Activated T-cell treated with anti-CD3 and anti-CD28 coated beads, Interleukin-2, amount 50 U/mL, for 72 hours (primary cell): ENCODE measurements around the gene FBLN2. TPM values are rescaled to one million over a fixed set of nuclear protein-coding genes. Genes with fewer than 3 reads are reported as not detected.

Source experiments
- ATAC-seq, 2 donors: fragments of 150-1000 bp; cut with Tn5 transposase; replicated peaks in 1 of 2; 2 replicates each; pipeline ENCODE4 v1.10.0; 2021; ENCODE audit warnings: moderate library complexity in 2 of 2, mild to moderate bottlenecking in 1 of 2
- DNase-seq, 2 donors: peaks; one replicate each; pipeline ENCODE4 v3.0.0; 2021 to 2022; ENCODE audit warnings: mixed read lengths in 1 of 2
- H3K27ac Mint-ChIP-seq: one replicate; pipeline ENCODE4 v1.8.0; 2022; ENCODE audit warnings: mild to moderate bottlenecking, moderate library complexity, mixed read lengths
- H3K27me3 Mint-ChIP-seq: one replicate; pipeline ENCODE4 v1.8.0; 2022; ENCODE audit warnings: low read depth, mixed read lengths
- H3K36me3 Mint-ChIP-seq, 2 donors: one replicate each; pipeline ENCODE4 v1.8.0; 2022; ENCODE audit warnings: mixed read lengths in 2 of 2, mild to moderate bottlenecking in 1 of 2; ENCODE audit not compliant: insufficient read depth in 2 of 2
- H3K4me1 Mint-ChIP-seq: one replicate; pipeline ENCODE4 v1.8.0; 2022; ENCODE audit warnings: low read depth, mixed read lengths
- H3K4me3 Mint-ChIP-seq, 2 donors: one replicate each; pipeline ENCODE4 v1.8.0; 2022; ENCODE audit warnings: mild to moderate bottlenecking in 2 of 2, mixed read lengths in 2 of 2, moderate library complexity in 2 of 2
- H3K9me3 Mint-ChIP-seq, 2 donors: one replicate each; pipeline ENCODE4 v1.8.0; 2022; ENCODE audit warnings: mixed read lengths in 2 of 2
- total RNA-seq, 2 donors: library from RNA; stranded (reverse); gene quantifications; one replicate each; pipeline ENCODE4 v1.2.3, GENCODE V29; 2022

The FBLN2 gene
- total RNA-seq, 2 donors from 2014 or later: 0.49 to 1.1 TPM

- Mint-ChIP-seq H3K9me3 (no peaks in the 10 kb centered on the region), H3K27ac (no peak overlapping the region), H3K27me3 (no peaks in the 10 kb centered on the region), H3K4me3 (no peak overlapping the region), H3K36me3 (no peaks in the 10 kb centered on the region), H3K4me1 (no peaks in the 10 kb centered on the region)
- no peak for ATAC-seq
- DNase-seq: no peak
Observed at GRCh38 chr3:13507570-13508339, 41.2 kb upstream of the FBLN2 start.

GRCh38 chr3:13508496-13508895 lies 40.4 kb upstream of the FBLN2 start:
- no peaks in the 10 kb centered on the region for H3K27me3 Mint-ChIP-seq
- H3K27ac Mint-ChIP-seq: no peak overlapping the region
- no peaks in the 10 kb centered on the region for H3K9me3 Mint-ChIP-seq
- DNase-seq: no peak
- H3K4me3 Mint-ChIP-seq: no peak overlapping the region
- ATAC-seq: no peak
- no peaks in the 10 kb centered on the region for H3K4me1 Mint-ChIP-seq
- H3K36me3 Mint-ChIP-seq: no peaks in the 10 kb centered on the region

GRCh38 chr3:13509059-13509815 lies 39.7 kb upstream of the FBLN2 start:
- H3K36me3 Mint-ChIP-seq: no peaks in the 10 kb centered on the region
- no peak overlapping the region for H3K27ac Mint-ChIP-seq
- H3K27me3 Mint-ChIP-seq: no peaks in the 10 kb centered on the region
- H3K4me3 Mint-ChIP-seq: no peak overlapping the region
- H3K4me1 Mint-ChIP-seq: no peaks in the 10 kb centered on the region
- no peaks in the 10 kb centered on the region for H3K9me3 Mint-ChIP-seq
- DNase-seq (no peak), ATAC-seq (no peak)

GRCh38 chr3:13509816-13510192 lies 39.1 kb upstream of the FBLN2 start:
- H3K4me3 Mint-ChIP-seq: no peak overlapping the region
- H3K9me3 Mint-ChIP-seq: no peaks in the 10 kb centered on the region
- H3K4me1 Mint-ChIP-seq: no peaks in the 10 kb centered on the region
- H3K27me3 Mint-ChIP-seq: no peaks in the 10 kb centered on the region
- no peak overlapping the region for H3K27ac Mint-ChIP-seq
- ATAC-seq (no peak), DNase-seq (no peak)
- no peaks in the 10 kb centered on the region for H3K36me3 Mint-ChIP-seq

- Mint-ChIP-seq H3K4me3 (no peak overlapping the region), H3K36me3 (no peaks in the 10 kb centered on the region), H3K9me3 (no peaks in the 10 kb centered on the region), H3K27ac (no peak overlapping the region), H3K4me1 (no peaks in the 10 kb centered on the region), H3K27me3 (no peaks in the 10 kb centered on the region)
- DNase-seq (no peak), ATAC-seq (no peak)
Observed at GRCh38 chr3:13512451-13512850, 36.5 kb upstream of the FBLN2 start.

GRCh38 chr3:13513051-13513912 lies 35.6 kb upstream of the FBLN2 start:
- DNase-seq (no peak), ATAC-seq (no peak)
- Mint-ChIP-seq H3K9me3 (no peaks in the 10 kb centered on the region), H3K36me3 (no peaks in the 10 kb centered on the region), H3K4me1 (no peaks in the 10 kb centered on the region), H3K27ac (no peak overlapping the region), H3K27me3 (no peaks in the 10 kb centered on the region), H3K4me3 (no peak overlapping the region)

GRCh38 chr3:13513913-13514517 lies 34.9 kb upstream of the FBLN2 start:
- ATAC-seq (no peak), DNase-seq (no peak)
- Mint-ChIP-seq H3K4me3 (no peak overlapping the region), H3K27ac (no peak overlapping the region), H3K27me3 (no peaks in the 10 kb centered on the region), H3K9me3 (no peaks in the 10 kb centered on the region), H3K4me1 (no peaks in the 10 kb centered on the region), H3K36me3 (no peaks in the 10 kb centered on the region)

- Mint-ChIP-seq H3K27me3 (no peaks in the 10 kb centered on the region), H3K27ac (no peak overlapping the region), H3K4me3 (no peak overlapping the region), H3K36me3 (no peaks in the 10 kb centered on the region), H3K9me3 (no peaks in the 10 kb centered on the region), H3K4me1 (no peaks in the 10 kb centered on the region)
- DNase-seq (no peak), ATAC-seq (no peak)
Observed at GRCh38 chr3:13514639-13515435, 34.1 kb upstream of the FBLN2 start.

GRCh38 chr3:13515786-13516759 lies 32.9 kb upstream of the FBLN2 start:
- no peak for ATAC-seq
- Mint-ChIP-seq H3K27me3 (no peaks in the 10 kb centered on the region), H3K4me3 (no peak overlapping the region), H3K9me3 (no peaks in the 10 kb centered on the region), H3K4me1 (no peaks in the 10 kb centered on the region), H3K27ac (no peak overlapping the region), H3K36me3 (no peaks in the 10 kb centered on the region)
- no peak for DNase-seq

- H3K4me1 Mint-ChIP-seq: no peaks in the 10 kb centered on the region
- H3K27me3 Mint-ChIP-seq: no peaks in the 10 kb centered on the region
- no peak overlapping the region for H3K4me3 Mint-ChIP-seq
- H3K27ac Mint-ChIP-seq: no peak overlapping the region
- peaks cover 0 to 3% of the 10 kb centered on the region in 2 donors for H3K36me3 Mint-ChIP-seq
- ATAC-seq (no peak), DNase-seq (no peak)
- H3K9me3 Mint-ChIP-seq: peaks cover 0 to 4% of the 10 kb centered on the region in 2 donors
Observed at GRCh38 chr3:13516760-13517135, 32.2 kb upstream of the FBLN2 start.

GRCh38 chr3:13517253-13517977 lies 31.5 kb upstream of the FBLN2 start:
- Mint-ChIP-seq H3K9me3 (peaks cover 0 to 4% of the 10 kb centered on the region in 2 donors), H3K27ac (no peak overlapping the region), H3K4me1 (no peaks in the 10 kb centered on the region), H3K4me3 (no peak overlapping the region), H3K36me3 (peaks cover 0 to 3% of the 10 kb centered on the region in 2 donors), H3K27me3 (no peaks in the 10 kb centered on the region)
- ATAC-seq (no peak), DNase-seq (no peak)
